ENCODE data around the gene TNFRSF1A. TPM values are rescaled to one million over a fixed set of nuclear protein-coding genes. Genes with fewer than 3 reads are reported as not detected.

Gene TNFRSF1A
- total RNA-seq, 1 experiment from 2014 or later, result 79.0 TPM

- Mint-ChIP-seq H3K9me3 (ENCODE audit: unreplicated experiment) (no peaks in the 10 kb centered on the region), H3K27me3 (ENCODE audit: insufficient read depth, unreplicated experiment) (no peaks in the 10 kb centered on the region), H3K36me3 (ENCODE audit: insufficient read depth, unreplicated experiment) (peaks cover 10% of the 10 kb centered on the region), H3K4me1 (ENCODE audit: low read depth, unreplicated experiment) (peaks cover 45% of the 10 kb centered on the region), H3K4me3 (ENCODE audit: unreplicated experiment) (no peak overlapping the region), H3K27ac (ENCODE audit: unreplicated experiment) (no peak overlapping the region)
- peaks cover 47% of the 10 kb centered on the region for H3K4me1 ChIP-seq
- H3K4me3 ChIP-seq (ENCODE audit: low read depth, low read length), result no peak overlapping the region
- ChIA-PET CTCF (interaction anchor here (0.6 kb wide), 1 partner anchor 24 kb away, joined by 6 read pairs; no protein-coding TSS in a partner anchor), POLR2A (interaction anchor here (0.5 to 0.6 kb wide), 2 partner anchors 81 to 793 kb away, joined by 3 to 7 read pairs; no protein-coding TSS in a partner anchor)
- BruUV-seq (replicated peaks), result no TSS peak
- intact Hi-C loops (cut with micrococcal nuclease; ENCODE audit: unreplicated experiment), result no loop called here
- TF ChIP-seq CTCF (IDR thresholded peaks at IDR 0.05; ENCODE audit: insufficient read depth in 1 of 2, low read depth in 1 of 2, low read length in 1 of 2, severe bottlenecking in 1 of 2, unreplicated experiment in 1 of 2), result no peak
- H3K27me3 ChIP-seq (replicated peaks; ENCODE audit: control insufficient read depth, insufficient read depth, low read length), result no peaks in the 10 kb centered on the region
- H3K36me3 ChIP-seq (ENCODE audit: control insufficient read depth, insufficient read depth, low read length), result no peaks in the 10 kb centered on the region
- no peaks in the 10 kb centered on the region for H3K9me3 ChIP-seq
- no peak for DNase-seq
Observed at GRCh38 chr12:6302621-6303020, 39.3 kb downstream of the TNFRSF1A start.

- Mint-ChIP-seq H3K9me3 (ENCODE audit: unreplicated experiment) (no peaks in the 10 kb centered on the region), H3K4me1 (ENCODE audit: low read depth, unreplicated experiment) (peaks cover 42% of the 10 kb centered on the region), H3K27me3 (ENCODE audit: insufficient read depth, unreplicated experiment) (no peaks in the 10 kb centered on the region), H3K4me3 (ENCODE audit: unreplicated experiment) (no peak overlapping the region), H3K36me3 (ENCODE audit: insufficient read depth, unreplicated experiment) (peaks cover 10% of the 10 kb centered on the region), H3K27ac (ENCODE audit: unreplicated experiment) (no peak overlapping the region)
- ChIA-PET POLR2A (no interaction called here), CTCF (no interaction called here)
- no peak for DNase-seq
- no peaks in the 10 kb centered on the region for H3K27me3 ChIP-seq (replicated peaks; ENCODE audit: control insufficient read depth, insufficient read depth, low read length)
- peaks cover 41% of the 10 kb centered on the region for H3K4me1 ChIP-seq
- no peaks in the 10 kb centered on the region for H3K9me3 ChIP-seq
- no peak for TF ChIP-seq CTCF (IDR thresholded peaks at IDR 0.05; ENCODE audit: insufficient read depth in 1 of 2, low read depth in 1 of 2, low read length in 1 of 2, severe bottlenecking in 1 of 2, unreplicated experiment in 1 of 2)
- BruUV-seq (replicated peaks), result no TSS peak
- no peak overlapping the region for H3K4me3 ChIP-seq (ENCODE audit: low read depth, low read length)
- H3K36me3 ChIP-seq (ENCODE audit: control insufficient read depth, insufficient read depth, low read length), result no peaks in the 10 kb centered on the region
- intact Hi-C loops (cut with micrococcal nuclease; ENCODE audit: unreplicated experiment), result no loop called here
Observed at GRCh38 chr12:6301721-6302120, 40.2 kb downstream of the TNFRSF1A start.

DNA sequence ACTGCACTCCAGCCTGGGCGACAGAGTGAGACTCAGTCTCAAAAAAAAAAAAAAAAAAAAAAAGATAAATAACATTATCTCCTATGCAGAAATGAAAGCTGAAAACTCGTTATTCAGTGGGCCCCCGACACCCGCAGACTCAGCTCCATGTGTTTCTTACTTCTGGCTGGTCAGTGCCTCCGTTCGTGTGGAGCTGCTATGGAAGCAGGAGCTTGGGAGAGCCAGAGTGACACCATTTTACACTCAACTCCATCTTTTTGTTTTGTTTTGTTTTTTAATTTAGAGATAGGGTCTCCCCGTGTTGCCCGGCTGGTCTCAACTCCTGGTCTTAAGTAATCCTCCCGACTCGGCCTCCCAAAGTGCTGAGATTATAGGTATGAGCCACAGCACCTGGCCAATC, 44.7 kb downstream of the TNFRSF1A start:
- DNase-seq, result no peak
- Histone ChIP-seq H3K4me3 (ENCODE audit: low read depth, low read length) (no peak overlapping the region), H3K27me3 (replicated peaks; ENCODE audit: control insufficient read depth, insufficient read depth, low read length) (no peaks in the 10 kb centered on the region), H3K4me1 (peaks cover 48% of the 10 kb centered on the region), H3K9me3 (no peaks in the 10 kb centered on the region), H3K36me3 (ENCODE audit: control insufficient read depth, insufficient read depth, low read length) (0 out of 2 replicates have a peak, but pooled peaks cover 1% of the 10 kb centered on the region)
- Mint-ChIP-seq H3K9me3 (ENCODE audit: unreplicated experiment) (no peaks in the 10 kb centered on the region), H3K27ac (ENCODE audit: unreplicated experiment) (peak overlapping the region; percentile 83), H3K27me3 (ENCODE audit: insufficient read depth, unreplicated experiment) (no peaks in the 10 kb centered on the region), H3K4me1 (ENCODE audit: low read depth, unreplicated experiment) (peaks cover 38% of the 10 kb centered on the region), H3K4me3 (ENCODE audit: unreplicated experiment) (no peak overlapping the region), H3K36me3 (ENCODE audit: insufficient read depth, unreplicated experiment) (peaks cover 6% of the 10 kb centered on the region)
- BruUV-seq (replicated peaks), result no TSS peak
- POLR2A ChIA-PET, result interaction anchor here (0.6 to 1.4 kb wide), 2 partner anchors 11 to 13 kb away, joined by 5 to 7 read pairs; partner anchors contain the start of gene PLEKHG6
- CTCF ChIA-PET, result no interaction called here
- TF ChIP-seq CTCF (IDR thresholded peaks at IDR 0.05; ENCODE audit: insufficient read depth in 1 of 2, low read depth in 1 of 2, low read length in 1 of 2, severe bottlenecking in 1 of 2, unreplicated experiment in 1 of 2), result no peak
- intact Hi-C loops (cut with micrococcal nuclease; ENCODE audit: unreplicated experiment), result no loop called here

Measured in Caco-2 (cell line).